Nephron (organoid): ENCODE measurements around the gene LANCL3.

Source experiments
- H3K27ac Mint-ChIP-seq, 3 experiments: 2 replicates each; pipeline ENCODE4 v1.8.0; 2020; ENCODE audit warnings: mixed read lengths in 3 of 3, mild to moderate bottlenecking in 2 of 3, moderate library complexity in 1 of 3
- H3K27me3 Mint-ChIP-seq: 2 replicates; pipeline ENCODE4 v1.8.0; 2021; ENCODE audit warnings: low read depth, mild to moderate bottlenecking, moderate library complexity, mixed read lengths
- H3K36me3 Mint-ChIP-seq: 2 replicates; pipeline ENCODE4 v1.8.0; 2020; ENCODE audit warnings: low read depth, mixed read lengths
- H3K4me1 Mint-ChIP-seq: 2 replicates; pipeline ENCODE4 v1.8.0; 2020; ENCODE audit warnings: mixed read lengths
- H3K4me3 Mint-ChIP-seq, 3 experiments: 2 replicates each; pipeline ENCODE4 v1.8.0; 2020; ENCODE audit warnings: mild to moderate bottlenecking in 3 of 3, mixed read lengths in 3 of 3, moderate library complexity in 2 of 3
- H3K9me3 Mint-ChIP-seq: 2 replicates; pipeline ENCODE4 v1.8.0; 2020; ENCODE audit warnings: mixed read lengths
- TF ChIP-seq, protein P1 (sequence below), 3 experiments: fragments of 200-600 bp; sonication (generic); IDR thresholded peaks; one replicate each; pipeline ENCODE4 v1.5.0; 2021; ENCODE audit warnings: antibody characterized with exemption in 3 of 3; ENCODE audit not compliant: unreplicated experiment in 3 of 3

The LANCL3 gene

DNA sequence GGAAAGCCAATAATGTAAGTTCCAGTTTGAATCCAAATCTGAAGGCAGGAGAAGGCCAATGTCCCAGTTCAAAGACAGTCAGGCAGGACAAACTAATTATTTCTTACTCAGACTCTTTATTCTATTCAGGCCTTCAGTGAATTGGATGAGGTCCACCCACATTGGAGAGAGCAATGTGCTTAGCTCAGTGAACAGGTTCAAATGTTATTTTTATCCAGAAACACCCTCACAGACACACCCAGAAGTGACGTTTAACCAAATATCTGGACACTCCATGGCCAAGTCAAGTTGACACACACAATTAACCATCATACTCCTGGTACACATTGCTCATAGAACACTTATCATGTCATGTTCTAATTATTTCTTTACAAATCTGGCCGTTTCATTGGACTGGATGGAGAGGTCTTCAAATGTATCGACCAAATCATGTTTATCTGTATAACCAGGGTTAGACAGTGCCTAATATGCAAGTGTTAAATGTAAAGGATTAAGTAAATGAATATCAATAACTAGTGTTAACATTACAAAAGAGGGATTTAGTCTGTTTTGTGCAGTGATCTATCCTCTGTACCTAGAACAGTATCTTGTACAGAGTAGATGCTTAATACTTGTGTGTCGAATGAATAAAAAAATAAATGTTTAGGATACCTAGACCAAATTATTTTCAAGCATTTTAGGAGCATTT is 87.0 kb downstream of the LANCL3 start:
- H3K36me3 Mint-ChIP-seq, result no peaks in the 10 kb centered on the region
- no peak overlapping the region for H3K27ac Mint-ChIP-seq
- TF ChIP-seq, protein P1, sequence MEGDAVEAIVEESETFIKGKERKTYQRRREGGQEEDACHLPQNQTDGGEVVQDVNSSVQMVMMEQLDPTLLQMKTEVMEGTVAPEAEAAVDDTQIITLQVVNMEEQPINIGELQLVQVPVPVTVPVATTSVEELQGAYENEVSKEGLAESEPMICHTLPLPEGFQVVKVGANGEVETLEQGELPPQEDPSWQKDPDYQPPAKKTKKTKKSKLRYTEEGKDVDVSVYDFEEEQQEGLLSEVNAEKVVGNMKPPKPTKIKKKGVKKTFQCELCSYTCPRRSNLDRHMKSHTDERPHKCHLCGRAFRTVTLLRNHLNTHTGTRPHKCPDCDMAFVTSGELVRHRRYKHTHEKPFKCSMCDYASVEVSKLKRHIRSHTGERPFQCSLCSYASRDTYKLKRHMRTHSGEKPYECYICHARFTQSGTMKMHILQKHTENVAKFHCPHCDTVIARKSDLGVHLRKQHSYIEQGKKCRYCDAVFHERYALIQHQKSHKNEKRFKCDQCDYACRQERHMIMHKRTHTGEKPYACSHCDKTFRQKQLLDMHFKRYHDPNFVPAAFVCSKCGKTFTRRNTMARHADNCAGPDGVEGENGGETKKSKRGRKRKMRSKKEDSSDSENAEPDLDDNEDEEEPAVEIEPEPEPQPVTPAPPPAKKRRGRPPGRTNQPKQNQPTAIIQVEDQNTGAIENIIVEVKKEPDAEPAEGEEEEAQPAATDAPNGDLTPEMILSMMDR (IDR thresholded peaks at IDR 0.05; ENCODE audit: unreplicated experiment in 3 of 3), result no peak
- H3K27me3 Mint-ChIP-seq, result no peaks in the 10 kb centered on the region
- H3K4me1 Mint-ChIP-seq, result no peaks in the 10 kb centered on the region
- peaks cover 5% of the 10 kb centered on the region for H3K9me3 Mint-ChIP-seq
- H3K4me3 Mint-ChIP-seq, result no peak overlapping the region

DNA sequence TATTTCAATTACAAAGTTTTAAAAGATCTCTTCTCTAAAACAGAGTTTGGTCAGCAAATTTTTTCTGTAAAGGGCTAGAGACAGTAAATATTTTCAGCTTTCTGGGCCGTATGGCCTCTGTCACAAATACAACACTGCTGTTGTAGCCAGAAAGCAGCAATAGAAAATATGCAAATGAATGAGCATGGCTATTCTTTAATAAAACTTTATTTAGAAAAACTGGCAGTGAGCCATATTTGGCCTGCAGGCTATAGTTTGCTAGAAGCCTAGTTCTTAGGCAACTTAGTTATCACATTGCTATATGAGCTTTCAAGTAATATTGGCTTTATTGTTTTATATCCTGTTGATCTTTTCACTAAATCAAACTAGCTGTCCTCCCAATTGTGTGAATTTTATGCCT is 87.6 kb downstream of the LANCL3 start:
- H3K27me3 Mint-ChIP-seq, result no peaks in the 10 kb centered on the region
- H3K4me3 Mint-ChIP-seq, result no peak overlapping the region
- peaks cover 5% of the 10 kb centered on the region for H3K9me3 Mint-ChIP-seq
- no peaks in the 10 kb centered on the region for H3K36me3 Mint-ChIP-seq
- TF ChIP-seq, protein P1 (IDR thresholded peaks at IDR 0.05; ENCODE audit: unreplicated experiment in 3 of 3), result no peak
- H3K27ac Mint-ChIP-seq, result no peak overlapping the region
- H3K4me1 Mint-ChIP-seq, result no peaks in the 10 kb centered on the region

DNA sequence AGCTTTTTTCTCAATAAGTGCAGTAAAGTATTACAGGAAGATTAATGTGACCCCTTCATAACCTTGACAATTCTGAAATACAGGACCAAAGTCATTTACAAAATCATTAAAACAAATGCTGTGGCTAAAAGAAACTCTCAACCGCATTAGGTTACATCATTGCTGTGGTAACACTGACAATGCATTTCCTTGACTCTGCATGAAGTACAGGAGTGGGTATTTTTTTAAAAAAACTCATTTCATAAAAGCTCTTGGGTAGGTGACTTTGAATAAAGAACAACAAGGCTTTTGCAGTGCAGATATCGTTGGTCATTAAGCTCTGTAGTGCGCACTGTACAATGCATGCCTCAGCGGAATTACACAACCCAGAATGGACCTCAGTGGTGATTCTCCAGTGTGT is 90.7 kb downstream of the LANCL3 start:
- TF ChIP-seq, protein P1 (IDR thresholded peaks at IDR 0.05; ENCODE audit: unreplicated experiment in 3 of 3), result no peak
- H3K4me1 Mint-ChIP-seq, result peaks cover 13% of the 10 kb centered on the region
- H3K36me3 Mint-ChIP-seq, result no peaks in the 10 kb centered on the region
- H3K27me3 Mint-ChIP-seq, result no peaks in the 10 kb centered on the region
- no peak overlapping the region for H3K27ac Mint-ChIP-seq
- no peak overlapping the region for H3K4me3 Mint-ChIP-seq
- peaks cover 5% of the 10 kb centered on the region for H3K9me3 Mint-ChIP-seq

DNA sequence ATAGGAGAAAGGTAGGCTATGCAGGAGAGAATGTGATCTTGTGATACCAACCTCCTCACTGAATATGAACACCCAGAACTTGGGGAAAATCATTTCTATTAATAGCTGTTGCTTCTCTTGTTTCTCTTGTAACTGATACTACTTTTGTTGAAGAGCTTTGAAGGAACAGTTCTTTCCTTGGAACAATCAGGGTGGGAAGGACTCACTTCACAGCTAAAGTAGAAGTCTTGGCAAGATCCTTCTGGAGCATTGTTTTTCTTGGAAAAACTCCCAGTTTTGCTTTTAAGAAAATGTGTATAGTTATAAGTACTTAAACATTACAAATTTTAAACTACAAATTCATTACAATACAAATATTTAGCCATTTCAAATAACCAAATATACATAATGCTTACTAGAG is 95.1 kb downstream of the LANCL3 start:
- Mint-ChIP-seq H3K27ac (peak overlapping the region; percentile 60 to 66 (median 61)), H3K9me3 (no peaks in the 10 kb centered on the region), H3K4me1 (peaks cover 13% of the 10 kb centered on the region), H3K27me3 (no peaks in the 10 kb centered on the region), H3K36me3 (no peaks in the 10 kb centered on the region), H3K4me3 (no peak overlapping the region)
- TF ChIP-seq, protein P1 (IDR thresholded peaks at IDR 0.05; ENCODE audit: unreplicated experiment in 3 of 3), result no peak

DNA sequence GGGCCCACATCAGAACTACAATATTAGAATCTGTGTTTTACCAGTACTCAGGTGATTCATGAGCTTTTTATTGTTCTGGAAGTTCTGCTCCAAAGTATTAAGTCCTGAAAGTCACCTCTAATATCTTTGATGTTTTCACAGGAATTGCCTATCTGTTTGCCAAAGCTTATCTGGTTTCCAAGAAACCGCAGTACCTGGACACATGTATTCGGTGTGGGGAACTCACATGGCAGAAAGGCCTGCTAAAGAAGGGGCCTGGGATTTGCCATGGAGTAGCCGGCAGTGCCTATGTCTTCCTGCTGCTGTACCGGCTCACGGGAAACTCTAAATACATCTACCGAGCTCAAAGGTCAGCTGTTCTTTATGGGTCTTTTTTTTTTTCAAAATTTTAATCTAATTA is 95.7 kb downstream of the LANCL3 start:
- Mint-ChIP-seq H3K4me3 (no peak overlapping the region), H3K4me1 (peaks cover 13% of the 10 kb centered on the region), H3K27ac (peak overlapping the region in 2 of 3 experiments; percentile 7 to 66), H3K9me3 (no peaks in the 10 kb centered on the region), H3K36me3 (no peaks in the 10 kb centered on the region), H3K27me3 (no peaks in the 10 kb centered on the region)
- TF ChIP-seq, protein P1 (IDR thresholded peaks at IDR 0.05; ENCODE audit: unreplicated experiment in 3 of 3), result no peak

DNA sequence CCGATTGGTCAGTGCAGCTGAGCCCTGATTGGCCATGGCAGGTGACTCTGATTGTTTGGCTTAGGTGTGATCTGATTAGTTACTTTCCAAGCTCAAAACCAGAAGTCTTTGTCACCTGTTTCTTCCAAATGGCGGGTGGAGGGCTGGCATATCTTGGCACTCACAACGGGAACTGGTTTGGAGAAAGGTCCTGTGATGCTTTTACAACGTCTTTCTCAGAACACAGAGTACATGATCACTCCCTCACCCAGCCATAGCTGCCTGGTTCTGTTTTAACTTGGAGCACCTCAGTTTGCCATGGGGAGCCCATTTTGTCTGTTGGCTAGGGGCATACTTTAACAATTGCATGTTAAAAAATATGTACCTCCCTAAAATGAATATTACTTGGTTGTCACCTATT is 101.1 kb downstream of the LANCL3 start:
- no peaks in the 10 kb centered on the region for H3K36me3 Mint-ChIP-seq
- no peak overlapping the region for H3K4me3 Mint-ChIP-seq
- no peak overlapping the region for H3K27ac Mint-ChIP-seq
- no peaks in the 10 kb centered on the region for H3K27me3 Mint-ChIP-seq
- no peaks in the 10 kb centered on the region for H3K4me1 Mint-ChIP-seq
- TF ChIP-seq, protein P1 (IDR thresholded peaks at IDR 0.05; ENCODE audit: unreplicated experiment in 3 of 3), result no peak
- H3K9me3 Mint-ChIP-seq, result no peaks in the 10 kb centered on the region
